Brain microvascular endothelial cell (primary cell): Measurements from ENCODE around the gene NTRK3.

Experiments
- DNase-seq: peaks from one replicate; pipeline ENCODE4 v3.0.0-alpha.2; 2020
- H3K27ac ChIP-seq: fragments of 250-450 bp; sonication (Bioruptor Pico); 2 replicates; pipeline ENCODE4 v1.5.1; 2020; ENCODE audit warnings: mild to moderate bottlenecking, moderate library complexity
- H3K27me3 ChIP-seq: fragments of 250-450 bp; sonication (Bioruptor Pico); replicated peaks from 2 replicates; pipeline ENCODE4 v1.5.1; 2020; ENCODE audit warnings: mild to moderate bottlenecking
- H3K36me3 ChIP-seq: fragments of 250-450 bp; sonication (Bioruptor Pico); replicated peaks from 2 replicates; pipeline ENCODE4 v1.5.1; 2020; ENCODE audit warnings: mild to moderate bottlenecking
- H3K4me3 ChIP-seq: 2 replicates; pipeline ENCODE4 v1.5.1; 2011; ENCODE audit warnings: low read depth, mild to moderate bottlenecking, control low read depth, low read length, moderate library complexity
- in situ Hi-C: cut with HindIII; loops from 2 replicates; pipeline ENCODE4 v1.10.0; 2017; ENCODE audit warnings: low sequenced_read_pairs, low pct_ligation_motif_present
- TF ChIP-seq, protein P1 (sequence below): IDR thresholded peaks from 2 replicates; pipeline ENCODE4 v1.5.1; 2011; ENCODE audit warnings: low read depth, mild to moderate bottlenecking, moderate library complexity, low read length, control low read depth, inconsistent platforms; ENCODE audit errors: missing control alignments

The NTRK3 gene

DNA sequence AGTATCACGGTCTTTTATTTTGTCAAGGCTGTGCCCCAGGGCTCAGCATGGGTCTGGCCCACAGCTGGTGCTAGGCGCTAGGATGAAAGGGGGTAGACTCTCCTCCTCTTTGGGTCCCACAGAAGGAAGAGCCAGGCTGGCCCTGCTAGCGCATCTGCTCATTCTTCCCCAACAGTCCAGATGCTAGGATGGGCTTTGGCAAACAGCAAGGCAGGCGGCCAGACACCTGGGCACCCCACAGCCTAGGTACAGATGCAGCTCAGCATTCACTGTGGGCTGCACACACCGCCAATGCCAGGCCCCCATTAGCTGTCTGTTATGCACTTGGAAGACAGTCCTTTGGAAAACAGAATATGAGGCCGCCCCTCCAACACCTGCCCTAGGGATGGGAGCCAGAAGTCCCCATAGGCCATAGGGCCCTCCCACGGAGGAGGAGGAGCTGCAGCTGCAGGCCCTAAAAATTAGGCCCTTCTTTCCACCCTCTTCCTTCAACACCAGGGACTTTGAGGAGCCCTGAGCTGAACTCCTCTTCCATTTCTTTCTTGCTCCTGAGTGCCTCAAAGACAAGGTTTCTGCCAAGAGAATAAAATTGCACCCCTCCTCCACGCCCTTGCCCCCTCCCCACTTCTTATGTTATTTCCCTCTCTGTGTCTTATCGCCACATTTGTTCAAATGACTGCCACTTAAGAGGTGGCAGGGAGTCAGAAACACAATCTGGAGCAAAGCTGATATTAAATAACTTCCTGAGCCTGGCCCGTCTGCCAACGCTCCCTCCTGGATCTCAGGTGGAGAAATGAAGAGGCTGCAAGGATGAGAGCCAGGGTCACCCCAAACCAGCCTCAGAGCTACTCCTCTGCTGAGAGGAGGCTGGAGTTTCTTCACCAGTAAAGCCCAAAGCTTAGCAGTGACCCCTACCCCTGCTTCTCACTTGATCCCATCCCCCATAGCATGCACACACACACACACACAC, 13.7 kb downstream of the NTRK3 start:
- in situ Hi-C loops: no loop called here
- DNase-seq: no peak
- no peak overlapping the region for H3K4me3 ChIP-seq
- H3K27me3 ChIP-seq: no peaks in the 10 kb centered on the region
- H3K27ac ChIP-seq: no peak overlapping the region
- TF ChIP-seq, protein P1, sequence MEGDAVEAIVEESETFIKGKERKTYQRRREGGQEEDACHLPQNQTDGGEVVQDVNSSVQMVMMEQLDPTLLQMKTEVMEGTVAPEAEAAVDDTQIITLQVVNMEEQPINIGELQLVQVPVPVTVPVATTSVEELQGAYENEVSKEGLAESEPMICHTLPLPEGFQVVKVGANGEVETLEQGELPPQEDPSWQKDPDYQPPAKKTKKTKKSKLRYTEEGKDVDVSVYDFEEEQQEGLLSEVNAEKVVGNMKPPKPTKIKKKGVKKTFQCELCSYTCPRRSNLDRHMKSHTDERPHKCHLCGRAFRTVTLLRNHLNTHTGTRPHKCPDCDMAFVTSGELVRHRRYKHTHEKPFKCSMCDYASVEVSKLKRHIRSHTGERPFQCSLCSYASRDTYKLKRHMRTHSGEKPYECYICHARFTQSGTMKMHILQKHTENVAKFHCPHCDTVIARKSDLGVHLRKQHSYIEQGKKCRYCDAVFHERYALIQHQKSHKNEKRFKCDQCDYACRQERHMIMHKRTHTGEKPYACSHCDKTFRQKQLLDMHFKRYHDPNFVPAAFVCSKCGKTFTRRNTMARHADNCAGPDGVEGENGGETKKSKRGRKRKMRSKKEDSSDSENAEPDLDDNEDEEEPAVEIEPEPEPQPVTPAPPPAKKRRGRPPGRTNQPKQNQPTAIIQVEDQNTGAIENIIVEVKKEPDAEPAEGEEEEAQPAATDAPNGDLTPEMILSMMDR: no peak
- no peaks in the 10 kb centered on the region for H3K36me3 ChIP-seq

DNA sequence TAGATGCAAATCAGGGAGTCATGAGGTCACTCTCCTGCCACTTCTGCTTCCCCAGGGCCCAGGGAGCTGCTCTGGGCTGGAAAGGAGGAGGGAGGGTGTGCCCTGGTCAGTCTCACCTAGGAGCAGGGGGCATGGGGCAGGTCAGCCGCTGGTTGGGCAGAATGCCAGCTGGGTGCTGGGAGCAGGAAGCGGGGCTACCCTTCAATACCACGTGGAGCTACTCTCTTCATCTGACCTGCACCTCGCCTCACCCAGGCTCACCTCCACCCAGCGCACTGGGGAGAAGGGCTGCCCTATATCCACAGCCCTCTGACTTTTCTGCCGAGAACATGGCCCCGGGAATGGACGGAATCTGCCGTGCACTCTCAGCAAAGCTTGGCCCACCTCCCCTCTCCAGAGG, 15.1 kb downstream of the NTRK3 start:
- no peak overlapping the region for H3K4me3 ChIP-seq
- H3K27ac ChIP-seq: no peak overlapping the region
- H3K36me3 ChIP-seq: no peaks in the 10 kb centered on the region
- no peaks in the 10 kb centered on the region for H3K27me3 ChIP-seq
- TF ChIP-seq, protein P1: no peak
- no peak for DNase-seq
- in situ Hi-C loops: no loop called here

DNA sequence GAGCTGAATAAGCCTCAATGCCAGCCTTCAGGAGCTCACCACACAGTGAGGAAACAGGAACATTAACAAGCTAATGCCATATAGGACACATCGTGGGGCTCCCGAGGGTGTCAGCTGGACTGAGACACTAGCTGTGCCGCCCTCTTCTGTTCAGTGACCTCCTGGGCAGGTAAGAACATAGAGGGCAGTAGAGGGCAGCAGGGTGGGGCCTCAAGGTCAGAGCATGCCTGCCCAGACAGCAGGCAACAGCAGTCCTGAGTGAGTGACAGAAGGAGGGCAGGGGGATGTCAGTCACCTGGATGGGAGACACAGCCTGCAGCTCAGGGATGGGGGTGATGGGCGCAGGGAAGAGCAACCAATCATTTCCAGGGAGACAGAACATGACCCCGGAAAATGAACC, 15.5 kb downstream of the NTRK3 start:
- no peaks in the 10 kb centered on the region for H3K27me3 ChIP-seq
- in situ Hi-C loops: no loop called here
- no peak overlapping the region for H3K4me3 ChIP-seq
- TF ChIP-seq, protein P1: no peak
- no peak for DNase-seq
- no peak overlapping the region for H3K27ac ChIP-seq
- H3K36me3 ChIP-seq: no peaks in the 10 kb centered on the region

DNA sequence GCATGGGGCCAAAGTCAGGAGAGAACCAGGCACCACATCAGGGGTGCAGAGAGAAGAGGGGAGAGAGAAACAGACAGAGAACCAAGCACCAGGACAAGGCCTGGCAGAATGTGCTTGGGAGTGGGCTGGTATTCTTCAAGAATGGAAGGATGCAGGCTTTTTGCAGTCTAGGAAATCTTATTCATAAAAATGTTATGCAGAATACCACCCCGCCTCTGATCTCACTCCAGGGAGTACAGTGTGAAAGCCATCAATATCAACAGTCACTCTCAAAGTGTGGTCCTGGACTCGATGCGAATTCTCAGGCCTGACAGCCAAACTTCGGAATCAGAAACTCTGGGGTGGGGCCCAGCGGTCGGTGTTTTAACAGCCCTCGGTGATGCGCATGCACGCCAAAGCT, 16.9 kb downstream of the NTRK3 start:
- in situ Hi-C loops: no loop called here
- no peak for DNase-seq
- no peaks in the 10 kb centered on the region for H3K36me3 ChIP-seq
- no peak overlapping the region for H3K27ac ChIP-seq
- H3K4me3 ChIP-seq: no peak overlapping the region
- H3K27me3 ChIP-seq: no peaks in the 10 kb centered on the region
- TF ChIP-seq, protein P1: no peak

DNA sequence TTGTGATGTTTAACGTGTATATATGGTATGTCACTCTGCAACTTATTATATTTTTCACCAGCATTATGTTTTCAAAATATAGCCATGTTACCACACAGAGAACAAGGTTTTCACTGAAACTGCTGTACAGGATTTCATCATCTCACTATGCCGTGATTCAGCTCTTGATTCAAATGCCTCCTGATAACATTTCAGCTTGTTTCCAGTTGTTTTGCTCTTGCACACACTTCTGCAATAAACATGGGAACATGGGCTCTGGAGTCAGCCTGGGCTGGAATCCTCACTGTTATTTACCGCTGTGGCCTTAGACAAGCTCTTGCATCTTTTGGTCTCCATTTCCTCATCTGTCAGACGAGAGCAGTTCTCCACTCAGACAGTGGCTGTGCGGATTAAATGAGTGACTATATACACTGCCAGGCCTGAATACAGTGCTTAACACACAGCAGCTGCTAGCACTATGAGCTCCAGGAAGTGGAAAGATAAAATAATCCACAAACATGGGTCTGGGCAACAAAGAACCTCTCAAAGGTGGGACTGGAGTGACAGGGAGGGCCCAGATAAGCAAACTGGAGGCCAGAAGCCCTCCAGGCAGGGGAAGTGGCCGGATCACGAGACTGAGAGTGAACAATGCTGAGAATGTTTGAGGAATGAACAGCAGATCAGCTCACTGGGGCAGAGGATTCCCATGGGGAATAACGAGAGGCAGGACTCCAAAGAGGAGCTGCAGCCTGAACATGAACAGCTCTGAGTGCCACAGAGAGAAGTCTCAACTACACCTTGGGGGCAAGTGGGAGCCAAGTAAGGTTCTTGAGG, 17.7 kb downstream of the NTRK3 start:
- H3K36me3 ChIP-seq: no peaks in the 10 kb centered on the region
- no peak overlapping the region for H3K27ac ChIP-seq
- in situ Hi-C loops: no loop called here
- no peaks in the 10 kb centered on the region for H3K27me3 ChIP-seq
- no peak overlapping the region for H3K4me3 ChIP-seq
- peak; percentile 11 for DNase-seq
- TF ChIP-seq, protein P1: no peak
